GM12865 (cell line): ENCODE data around the gene GLIS2.
A peak's percentile ranks its signal among the peaks of the same experiment; 100 is the strongest.

Experiments
- DNase-seq: peaks from one replicate; pipeline ENCODE4 v3.0.0; 2010; ENCODE audit warnings: low read depth
- H3K4me3 ChIP-seq: 2 replicates; pipeline ENCODE4 v1.5.1; 2011; ENCODE audit warnings: mild to moderate bottlenecking, low read depth, low read length, control low read depth
- CTCF ChIP-seq: IDR thresholded peaks from 2 replicates; pipeline ENCODE4 v1.5.1; 2011; ENCODE audit warnings: low read length, control low read depth, low read depth, inconsistent platforms; ENCODE audit not compliant: insufficient read depth; ENCODE audit errors: missing control alignments

GLIS2 gene

GRCh38 chr16:4307215-4308037, 8.4 kb upstream of the GLIS2 start:
- peak; percentile 99 for DNase-seq
- TF ChIP-seq CTCF, result no peak
- H3K4me3 ChIP-seq, result peak overlapping the region; percentile 99

DNA sequence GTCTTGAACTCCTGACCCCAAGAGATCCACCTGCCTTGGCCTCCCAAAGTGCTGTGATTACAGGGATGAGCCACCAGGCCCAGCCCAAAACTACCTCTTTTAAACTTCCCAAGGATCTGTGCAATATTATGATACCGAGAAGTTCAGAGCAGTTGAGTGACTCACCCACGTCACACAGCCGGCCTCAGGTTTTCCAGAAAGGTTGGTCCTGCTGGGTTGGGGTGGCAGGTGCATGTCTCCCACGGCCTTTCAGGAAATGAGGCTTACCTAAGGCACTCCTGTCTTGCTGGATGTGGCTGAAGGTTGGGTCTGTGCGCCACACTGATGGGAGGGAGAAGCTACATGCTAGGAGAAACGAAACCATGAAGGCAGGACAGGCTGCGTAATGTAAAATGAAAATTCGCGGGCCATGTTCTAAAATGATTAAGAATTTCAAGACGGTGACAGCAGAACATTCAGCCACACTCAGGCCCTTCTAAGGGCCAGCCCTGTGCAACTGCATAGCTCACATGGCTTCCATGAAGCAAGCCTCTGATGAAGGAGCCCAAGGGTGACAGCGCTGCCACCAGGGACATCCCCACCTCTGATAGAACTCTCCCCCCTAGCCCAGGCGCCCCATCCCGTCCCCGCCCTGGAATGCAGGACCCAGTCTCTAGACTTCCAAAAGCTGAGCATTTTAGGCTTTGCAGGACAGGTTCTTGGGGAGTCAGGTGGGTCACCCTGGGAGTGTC, 6.6 kb upstream of the GLIS2 start:
- TF ChIP-seq CTCF, result no peak
- H3K4me3 ChIP-seq, result no peak overlapping the region
- no peak for DNase-seq

- no peak overlapping the region for H3K4me3 ChIP-seq
- TF ChIP-seq CTCF, result peak; percentile 83
- peak; percentile 81 for DNase-seq
These were observed 6.0 kb upstream of the GLIS2 start for GRCh38 chr16:4309833-4310266.

DNA sequence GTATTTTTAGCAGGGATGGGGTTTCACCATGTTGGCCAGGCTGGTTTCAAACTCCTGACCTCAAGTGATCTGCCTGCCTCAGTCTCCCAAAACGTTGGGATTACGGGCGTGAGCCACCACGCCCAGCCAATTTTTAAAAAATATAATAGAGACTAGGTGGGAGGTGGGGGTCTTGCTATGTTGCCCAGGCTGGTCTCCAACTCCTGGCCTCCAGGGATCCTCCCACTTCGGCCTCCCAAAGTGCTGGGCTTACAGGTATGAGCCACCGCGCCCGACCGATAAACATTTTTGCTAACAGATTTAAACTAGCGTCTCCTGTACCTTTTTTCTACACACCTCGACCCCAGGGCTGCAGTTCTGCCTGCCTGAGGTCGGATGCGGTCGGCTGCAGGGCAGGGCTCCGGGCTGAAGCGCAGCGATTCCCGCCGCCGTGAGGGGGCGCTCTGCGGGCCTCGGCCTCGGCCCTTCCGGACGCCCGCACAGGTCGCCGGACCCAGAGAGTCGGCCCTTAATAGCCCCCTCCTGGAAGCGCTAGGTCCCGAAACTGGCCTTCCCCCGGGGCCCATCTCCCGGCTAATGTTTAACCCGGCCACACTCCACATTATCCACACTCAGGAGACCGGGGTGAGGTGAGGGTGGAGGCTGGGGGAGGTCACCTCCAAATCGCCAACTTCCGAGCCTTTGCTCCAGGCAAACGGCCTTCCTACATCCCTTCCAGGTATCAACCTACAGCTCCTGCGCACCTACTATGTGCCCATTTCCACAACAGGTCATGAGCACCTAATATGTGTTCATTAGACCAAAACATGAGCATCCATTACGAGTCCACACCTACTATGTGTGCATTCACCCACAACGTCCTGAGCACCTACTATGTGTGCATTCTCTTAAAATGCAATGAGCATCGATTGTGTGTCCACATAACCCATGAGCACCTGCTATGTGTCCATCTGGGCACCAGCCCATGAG, 2.0 kb upstream of the GLIS2 start:
- peak; percentile 71 for TF ChIP-seq CTCF
- no peak overlapping the region for H3K4me3 ChIP-seq

DNA sequence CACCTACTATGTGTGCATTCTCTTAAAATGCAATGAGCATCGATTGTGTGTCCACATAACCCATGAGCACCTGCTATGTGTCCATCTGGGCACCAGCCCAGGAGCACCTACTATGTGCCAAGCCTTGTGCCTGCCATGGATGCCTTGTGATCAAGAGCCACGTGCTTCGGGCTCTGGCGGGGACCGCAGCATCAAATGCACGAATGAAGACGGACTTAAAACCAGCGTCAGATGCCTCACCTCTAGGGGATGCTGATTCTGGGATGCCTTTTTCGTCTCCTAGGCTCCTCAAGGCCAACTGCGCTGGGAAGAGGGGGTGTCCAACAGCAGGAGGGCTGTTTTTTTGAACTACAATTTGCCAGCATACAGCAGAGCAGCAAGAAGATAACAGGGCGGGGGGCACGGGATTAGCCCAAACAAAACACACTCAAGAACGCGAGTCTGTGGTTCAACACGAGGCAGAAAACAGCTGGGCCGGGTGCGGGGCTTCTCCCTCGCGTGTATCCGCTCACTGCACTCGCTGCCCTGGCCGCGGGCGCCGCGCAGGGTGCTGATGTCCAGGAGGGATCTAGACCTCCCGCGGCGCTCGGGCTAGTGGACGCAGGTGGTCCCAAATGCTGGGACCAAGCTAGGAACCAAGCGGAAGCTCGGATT, 1.2 kb upstream of the GLIS2 start:
- peak; percentile 38 for DNase-seq
- no peak for TF ChIP-seq CTCF
- peak overlapping the region; percentile 45 for H3K4me3 ChIP-seq

More for the DNA sequence above, 2.0 kb upstream of the GLIS2 start:
- DNase-seq, result peak; percentile 66

GRCh38 chr16:4316108-4316863, 419 bp downstream of the GLIS2 start:
- no peak for TF ChIP-seq CTCF
- DNase-seq, result no peak
- H3K4me3 ChIP-seq, result no peak overlapping the region
